NK-92 (cell line): ENCODE results near the gene RALGAPA2.
"Not testable (repeated sequence)": the region's sequence is repeated elsewhere in the genome, so short reads cannot be mapped to it uniquely, and the experiment has no call there.

Experiments used
- DNase-seq: peaks from one replicate; lab custom pipeline; 2025; ENCODE audit not compliant: unreplicated experiment; lab: John Stamatoyannopoulos, UW

Gene RALGAPA2

GRCh38 chr20:20358801-20359200, 353.6 kb downstream of the RALGAPA2 start:
- no peak for DNase-seq

GRCh38 chr20:20355503-20355902, 356.9 kb downstream of the RALGAPA2 start:
- DNase-seq, result not testable (repeated sequence)

GRCh38 chr20:20353576-20353975, 358.9 kb downstream of the RALGAPA2 start:
- no peak for DNase-seq

- DNase-seq, result no peak
Observed at GRCh38 chr20:20344476-20344875, 368.0 kb downstream of the RALGAPA2 start.

- DNase-seq, result no peak
Observed at GRCh38 chr20:20343932-20344331, 368.5 kb downstream of the RALGAPA2 start.
